GM23248 (cell line): ENCODE measurements around the gene FAM234B.

Experiments
- EZH2 ChIP-seq: fragments of 200-600 bp; sonication (generic); IDR thresholded peaks from 2 replicates; pipeline ENCODE4 v1.6.1; 2018; ENCODE audit warnings: antibody characterized with exemption, mild to moderate bottlenecking; ENCODE audit not compliant: insufficient read depth, poor library complexity, severe bottlenecking
- EZH2phosphoT487 ChIP-seq: fragments of 200-600 bp; sonication (generic); IDR thresholded peaks from 2 replicates; pipeline ENCODE4 v1.6.1; 2018; ENCODE audit warnings: antibody characterized with exemption, moderate library complexity, mild to moderate bottlenecking, low read depth; ENCODE audit not compliant: insufficient read depth

- TF ChIP-seq EZH2: no peak
- TF ChIP-seq EZH2phosphoT487: no peak
These were observed 43.6 kb downstream of the FAM234B start for GRCh38 chr12:13087766-13088165.
